ENCODE data around the gene FAAP24.
"Not testable (repeated sequence)": the region's sequence is repeated elsewhere in the genome, so short reads cannot be mapped to it uniquely, and the experiment has no call there.

The FAAP24 gene

GRCh38 chr19:33000510-33000909 lies 28.5 kb downstream of the FAAP24 start:
- DNase-seq: no peak

GRCh38 chr19:33000910-33001309 lies 28.9 kb downstream of the FAAP24 start:
- no peak for DNase-seq

GRCh38 chr19:33002126-33002865 lies 30.3 kb downstream of the FAAP24 start:
- not testable (repeated sequence) for DNase-seq

GRCh38 chr19:33003424-33004024 lies 31.5 kb downstream of the FAAP24 start:
- not testable (repeated sequence) for DNase-seq

GRCh38 chr19:33005440-33005839 lies 33.4 kb downstream of the FAAP24 start:
- no peak for DNase-seq

GRCh38 chr19:33008738-33009137 lies 36.7 kb downstream of the FAAP24 start:
- DNase-seq: no peak

GRCh38 chr19:33010891-33011290 lies 38.8 kb downstream of the FAAP24 start:
- DNase-seq: not testable (repeated sequence)

- no peak for DNase-seq
Measured at GRCh38 chr19:33022472-33023116, 50.6 kb downstream of the FAAP24 start.

- DNase-seq: no peak
Measured at GRCh38 chr19:33024398-33024797, 52.4 kb downstream of the FAAP24 start.

GRCh38 chr19:33025468-33026238 lies 53.6 kb downstream of the FAAP24 start:
- DNase-seq: not testable (repeated sequence)

- DNase-seq: not testable (repeated sequence)
Measured at GRCh38 chr19:33026602-33027001, 54.6 kb downstream of the FAAP24 start.
